IMR-90 (cell line): ENCODE data around the gene PTPRN2. TPM values are rescaled to one million over a fixed set of nuclear protein-coding genes. Genes with fewer than 3 reads are reported as not detected.
"Not testable (repeated sequence)": the region's sequence is repeated elsewhere in the genome, so short reads cannot be mapped to it uniquely, and the experiment has no call there.

Experiments used
- ATAC-seq: fragments of 200-7000 bp; cut with Tn5 transposase; 2 replicates; pipeline ENCODE4 v1.9.1; 2020; ENCODE audit warnings: low read depth, mild to moderate bottlenecking, moderate library complexity
- BruUV-seq: library from RNA; stranded (reverse); fragments of 400-500 nt; replicated peaks from 2 replicates; lab custom pipeline; 2021; lab: Mats Ljungman, UMichigan
- CTCF ChIA-PET: fragments of 300-600 bp; formaldehyde crosslinking; extraction: SDS; loops from one replicate; lab custom pipeline; 2021; ENCODE audit warnings: antibody characterized with exemption; lab: Yijun Ruan, JAX
- POLR2A ChIA-PET: fragments of 300-600 bp; sonication (Branson Sonifier 250); formaldehyde crosslinking; loops from one replicate; lab custom pipeline; 2022; ENCODE audit warnings: antibody characterized with exemption; ENCODE audit not compliant: unreplicated experiment; lab: Charles Lee
- DNase-seq: peaks from one replicate; pipeline ENCODE4 v3.0.0; 2013
- H2AFZ ChIP-seq: replicated peaks from 2 replicates; pipeline ENCODE3; 2013; ENCODE audit warnings: low read length, mild to moderate bottlenecking; ENCODE audit not compliant: poor library complexity
- H2AK5ac ChIP-seq: 2 replicates; pipeline ENCODE4 v1.6.1; 2013; ENCODE audit warnings: low read depth, low read length, inconsistent platforms
- H2AK9ac ChIP-seq: replicated peaks from 2 replicates; pipeline ENCODE3; 2013; ENCODE audit warnings: mild to moderate bottlenecking, low read depth, low read length, moderate library complexity; ENCODE audit not compliant: poor library complexity
- H2BK120ac ChIP-seq: 2 replicates; pipeline ENCODE4 v1.6.1; 2013; ENCODE audit warnings: low read depth, low read length, inconsistent platforms
- H2BK15ac ChIP-seq: 3 replicates; pipeline ENCODE4 v1.6.1; 2013; ENCODE audit warnings: low read depth, low read length, inconsistent platforms
- H2BK20ac ChIP-seq: 2 replicates; pipeline ENCODE4 v1.6.1; 2013; ENCODE audit warnings: low read depth, mild to moderate bottlenecking, inconsistent platforms, low read length, moderate library complexity
- H2BK5ac ChIP-seq: 2 replicates; pipeline ENCODE4 v1.6.1; 2013; ENCODE audit warnings: mild to moderate bottlenecking, low read depth, low read length, inconsistent platforms; ENCODE audit not compliant: poor library complexity, severe bottlenecking
- H3K14ac ChIP-seq: replicated peaks from 2 replicates; pipeline ENCODE4 v1.6.1; 2013; ENCODE audit warnings: low read depth, low read length, inconsistent platforms
- H3K18ac ChIP-seq: 2 replicates; pipeline ENCODE4 v1.6.1; 2013; ENCODE audit warnings: low read depth, low read length, control low read depth
- H3K23ac ChIP-seq: 2 replicates; pipeline ENCODE4 v1.6.1; 2013; ENCODE audit warnings: low read depth, low read length, inconsistent platforms
- H3K27ac ChIP-seq: 2 replicates; pipeline ENCODE4 v1.5.1; 2013; ENCODE audit warnings: mild to moderate bottlenecking, control low read depth, low read length; ENCODE audit not compliant: insufficient read depth
- H3K27me3 ChIP-seq: 2 replicates; pipeline ENCODE4 v1.6.1; 2013; ENCODE audit warnings: low read length; ENCODE audit not compliant: control insufficient read depth, insufficient read depth
- H3K36me3 ChIP-seq: 2 replicates; pipeline ENCODE4 v1.6.1; 2013; ENCODE audit warnings: low read length, mixed read lengths; ENCODE audit not compliant: control insufficient read depth, insufficient read depth
- H3K4ac ChIP-seq: 2 replicates; pipeline ENCODE4 v1.6.1; 2013; ENCODE audit warnings: low read depth, low read length, inconsistent platforms
- H3K4me1 ChIP-seq: 2 replicates; pipeline ENCODE4 v1.6.1; 2013; ENCODE audit warnings: low read length, mixed read lengths; ENCODE audit not compliant: control insufficient read depth, insufficient read depth
- H3K4me2 ChIP-seq: 2 replicates; pipeline ENCODE4 v1.6.1; 2013; ENCODE audit warnings: low read depth, mild to moderate bottlenecking, control low read depth, low read length, moderate library complexity
- H3K4me3 ChIP-seq: 2 replicates; pipeline ENCODE4 v1.5.1; 2013; ENCODE audit warnings: low read depth, mild to moderate bottlenecking, control low read depth, low read length, moderate library complexity; ENCODE audit not compliant: insufficient read depth
- H3K56ac ChIP-seq: 2 replicates; pipeline ENCODE4 v1.6.1; 2013; ENCODE audit warnings: low read length, inconsistent platforms; ENCODE audit not compliant: insufficient read depth; ENCODE audit errors: extremely low read depth
- H3K79me1 ChIP-seq, 2 experiments: 2 replicates each; pipeline ENCODE4 v1.6.1; 2013; ENCODE audit warnings: low read length in 2 of 2, inconsistent platforms in 1 of 2, low read depth in 1 of 2
- H3K9ac ChIP-seq: 2 replicates; pipeline ENCODE4 v1.6.1; 2013; ENCODE audit warnings: low read depth, low read length, control low read depth
- H3K9me1 ChIP-seq: 2 replicates; pipeline ENCODE4 v1.6.1; 2013; ENCODE audit warnings: low read length, inconsistent platforms; ENCODE audit not compliant: insufficient read depth
- H3K9me3 ChIP-seq: 2 replicates; pipeline ENCODE4 v1.6.1; 2013; ENCODE audit warnings: low read length; ENCODE audit not compliant: control insufficient read depth, insufficient read depth
- H4K20me1 ChIP-seq: 2 replicates; pipeline ENCODE4 v1.6.1; 2013; ENCODE audit warnings: low read length, inconsistent platforms; ENCODE audit not compliant: insufficient read depth
- H4K5ac ChIP-seq: 2 replicates; pipeline ENCODE4 v1.6.1; 2013; ENCODE audit warnings: mild to moderate bottlenecking, low read depth, low read length, control low read depth
- H4K8ac ChIP-seq, 2 experiments: 2 replicates each; pipeline ENCODE4 v1.6.1; 2013; ENCODE audit warnings: low read depth in 2 of 2, low read length in 2 of 2, control low read depth in 1 of 2, inconsistent platforms in 1 of 2
- H4K91ac ChIP-seq: 2 replicates; pipeline ENCODE4 v1.6.1; 2013; ENCODE audit warnings: low read depth, low read length, inconsistent platforms; ENCODE audit not compliant: insufficient read depth
- WGBS, 2 experiments: methylation state at CpG; one replicate each; pipeline versions ENCODE4 v1.1.5 to v1.1.7; 2013; ENCODE audit warnings: missing lambda C conversion rate in 2 of 2; ENCODE audit not compliant: insufficient read length in 1 of 2; ENCODE audit errors: extremely low coverage in 2 of 2; 5-methylcytosine and 5-hydroxymethylcytosine counted together
- dilution Hi-C: fragments of 300-500 bp; cut with HindIII; formaldehyde crosslinking; loops from one replicate; pipeline ENCODE4 v1.14.3; 2018; ENCODE audit warnings: low sequenced_read_pairs; ENCODE audit not compliant: unreplicated experiment
- in situ Hi-C: fragments of 300-500 bp; cut with MboI; formaldehyde crosslinking; loops from 3 replicates; pipeline ENCODE4 v1.14.3; 2019; ENCODE audit warnings: low sequenced_read_pairs, inconsistent platforms, mixed read lengths
- intact Hi-C: fragments of 100-400 bp; cut with micrococcal nuclease; formaldehyde crosslinking; loops from 2 replicates; pipeline ENCODE4 v1.10.0; 2022
- polyA plus RNA-seq, 3 experiments: library from polyadenylated mRNA; depleted of rRNA; stranded (reverse); fragments of >200 nt; gene quantifications; 2 replicates each; pipeline ENCODE4 v1.2.3, GENCODE V29; 2012; ENCODE audit warnings: low replicate concordance in 1 of 3
- total RNA-seq: library from RNA; depleted of rRNA; stranded (reverse); fragments of >200 nt; gene quantifications from 2 replicates; pipeline ENCODE4 v1.2.3, GENCODE V29; 2012

PTPRN2 gene
- total and polyA plus RNA-seq, 2 of the 4 experiments (the other 2 are of a cell fraction): 0.03 TPM; not detected in 1

- BruUV-seq, H2AFZ ChIP-seq, CTCF ChIA-PET, in situ Hi-C loops, H3K79me1 ChIP-seq, DNase-seq, H2BK20ac ChIP-seq, H3K14ac ChIP-seq, H3K9ac ChIP-seq, H2BK15ac ChIP-seq, H4K5ac ChIP-seq, dilution Hi-C loops, H3K4me1 ChIP-seq, H3K27me3 ChIP-seq, H2AK5ac ChIP-seq, H3K27ac ChIP-seq, H4K91ac ChIP-seq, H3K9me1 ChIP-seq, H3K4me2 ChIP-seq, H2BK120ac ChIP-seq, H2AK9ac ChIP-seq, H3K36me3 ChIP-seq, H3K23ac ChIP-seq, POLR2A ChIA-PET, H4K20me1 ChIP-seq, H3K18ac ChIP-seq, H3K4me3 ChIP-seq, H3K4ac ChIP-seq, intact Hi-C loops, H4K8ac ChIP-seq, H2BK5ac ChIP-seq, H3K56ac ChIP-seq, ATAC-seq: not testable (repeated sequence)
- H3K9me3 ChIP-seq: peaks cover 52% of the 10 kb centered on the region
- no CpG with 5 or more reads among the region's 22 CpGs for WGBS, 2 experiments
Measured at GRCh38 chr7:158457586-158457985, 130.0 kb downstream of the PTPRN2 start.
